GM19455 (cell line): ENCODE data around the gene UPK3BL2.
A peak's percentile ranks its signal among the peaks of the same experiment; 100 is the strongest.
"Not testable (repeated sequence)": the region's sequence is repeated elsewhere in the genome, so short reads cannot be mapped to it uniquely, and the experiment has no call there.

ENCODE experiments used
- ATAC-seq: cut with Tn5 transposase; IDR thresholded peaks from one replicate; pipeline ENCODE4 v1.9.1; 2021; ENCODE audit not compliant: unreplicated experiment

The UPK3BL2 gene

GRCh38 chr7:102496861-102497260 lies 46.6 kb downstream of the UPK3BL2 start:
- not testable (repeated sequence) for ATAC-seq

DNA sequence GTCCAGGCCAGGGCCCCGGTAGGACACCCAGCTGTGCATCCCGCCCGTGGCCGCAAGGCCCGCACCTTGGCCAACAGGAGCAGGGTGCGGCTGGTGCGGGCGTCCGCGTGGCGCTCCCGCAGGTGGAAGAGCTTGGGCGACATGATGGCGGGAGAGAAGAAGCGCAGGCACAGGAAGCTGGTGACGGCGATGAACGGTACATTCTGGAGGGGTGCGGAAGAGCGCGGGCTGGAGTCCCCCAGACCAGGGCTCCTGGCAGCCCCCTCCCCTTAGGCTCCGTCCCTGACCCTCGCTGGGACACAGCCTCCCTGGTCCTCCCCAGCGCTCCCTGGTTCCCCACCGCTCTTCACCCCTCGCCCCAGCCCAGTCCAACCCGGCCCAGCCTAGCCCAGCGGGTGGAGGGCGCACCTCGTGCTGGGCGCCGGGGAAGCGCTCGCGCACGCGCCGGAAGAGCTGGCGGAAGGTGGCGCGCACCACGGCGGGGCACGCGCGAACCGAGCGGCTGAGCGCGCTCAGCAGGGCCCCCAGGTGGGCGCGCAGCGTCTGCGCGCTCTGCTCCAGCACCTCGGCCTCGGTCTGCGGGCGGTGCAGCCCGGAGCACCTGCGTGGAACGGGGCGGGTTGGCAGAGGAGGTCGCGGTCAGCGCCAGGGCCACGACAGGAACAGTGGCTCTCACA lies 48.9 kb downstream of the UPK3BL2 start:
- ATAC-seq: peak; percentile 65

- ATAC-seq: peak; percentile 11
These were observed 49.5 kb downstream of the UPK3BL2 start for GRCh38 chr7:102494026-102494425.

GRCh38 chr7:102493220-102493935 lies 50.1 kb downstream of the UPK3BL2 start:
- peak; percentile 62 for ATAC-seq

DNA sequence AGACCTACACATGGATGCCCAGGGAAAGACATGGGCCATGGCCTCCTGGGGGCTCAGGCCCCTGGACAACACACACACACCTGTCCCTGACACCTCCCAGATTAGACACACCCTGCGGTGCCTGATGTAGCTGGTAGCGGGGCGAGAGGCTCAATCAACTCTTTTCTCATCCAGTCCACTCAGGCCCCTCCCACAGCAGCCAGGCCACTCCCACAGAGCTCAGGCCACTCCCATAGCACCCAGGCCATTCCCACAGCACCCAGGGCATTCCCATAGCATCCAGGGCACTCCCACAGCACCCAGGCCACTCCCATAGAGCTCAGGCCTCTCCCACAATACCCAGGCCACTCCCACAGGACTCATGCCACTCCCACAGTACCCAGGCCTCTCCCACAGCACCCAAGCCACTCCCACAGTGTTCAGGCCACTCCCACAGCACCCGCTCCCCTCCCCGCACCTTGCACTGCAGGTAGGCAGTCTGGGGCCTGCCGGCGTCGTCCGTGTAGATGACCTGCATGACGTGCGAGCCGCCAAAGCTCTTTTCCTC lies 52.9 kb downstream of the UPK3BL2 start:
- ATAC-seq: not testable (repeated sequence)
